GM18870 (cell line): Measurements from ENCODE around the gene MTR.

Experiments used
- ATAC-seq: cut with Tn5 transposase; IDR thresholded peaks from one replicate; pipeline ENCODE4 v1.9.1; 2021; ENCODE audit warnings: moderate library complexity; ENCODE audit not compliant: unreplicated experiment

The MTR gene

GRCh38 chr1:236948996-236949395 lies 153.9 kb downstream of the MTR start:
- ATAC-seq: no peak

- no peak for ATAC-seq
Measured at GRCh38 chr1:236950365-236950764, 155.3 kb downstream of the MTR start.

GRCh38 chr1:236951672-236952071 lies 156.6 kb downstream of the MTR start:
- ATAC-seq: no peak

DNA sequence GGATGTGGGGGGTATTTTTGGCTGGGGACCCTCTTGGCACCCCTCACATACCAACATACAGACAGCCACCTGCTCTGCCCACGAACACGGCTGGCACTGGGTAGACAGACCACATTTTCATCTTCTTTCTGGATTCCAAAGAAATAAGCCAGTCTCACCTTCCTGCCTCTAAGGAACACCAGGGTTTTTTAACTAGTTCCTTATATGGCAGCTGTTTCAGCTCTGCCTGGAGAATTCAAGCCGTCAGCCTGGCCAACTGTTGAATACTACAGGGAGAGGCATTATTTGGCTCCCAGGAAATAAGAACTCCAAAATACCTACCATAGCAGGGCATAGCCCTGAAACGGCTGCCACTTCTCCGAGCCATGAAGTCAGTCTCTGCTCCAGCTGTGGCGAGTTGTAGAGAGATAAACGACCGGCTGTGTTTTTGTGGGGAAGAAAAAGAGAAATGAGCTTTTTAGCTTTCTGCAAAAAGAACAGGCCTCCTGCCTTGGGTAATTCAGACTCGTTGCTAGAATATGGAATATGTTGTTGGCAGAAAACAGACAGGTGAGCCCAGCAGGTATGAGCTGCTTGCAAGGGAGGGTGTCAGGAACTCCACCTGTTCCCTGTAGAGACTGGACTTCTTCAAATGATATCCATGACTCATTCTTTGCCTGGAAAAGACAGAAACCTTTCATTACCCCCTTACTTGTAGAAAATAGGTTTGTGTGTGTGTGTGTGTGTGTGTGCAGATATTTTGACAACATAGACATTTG lies 157.3 kb downstream of the MTR start:
- no peak for ATAC-seq

DNA sequence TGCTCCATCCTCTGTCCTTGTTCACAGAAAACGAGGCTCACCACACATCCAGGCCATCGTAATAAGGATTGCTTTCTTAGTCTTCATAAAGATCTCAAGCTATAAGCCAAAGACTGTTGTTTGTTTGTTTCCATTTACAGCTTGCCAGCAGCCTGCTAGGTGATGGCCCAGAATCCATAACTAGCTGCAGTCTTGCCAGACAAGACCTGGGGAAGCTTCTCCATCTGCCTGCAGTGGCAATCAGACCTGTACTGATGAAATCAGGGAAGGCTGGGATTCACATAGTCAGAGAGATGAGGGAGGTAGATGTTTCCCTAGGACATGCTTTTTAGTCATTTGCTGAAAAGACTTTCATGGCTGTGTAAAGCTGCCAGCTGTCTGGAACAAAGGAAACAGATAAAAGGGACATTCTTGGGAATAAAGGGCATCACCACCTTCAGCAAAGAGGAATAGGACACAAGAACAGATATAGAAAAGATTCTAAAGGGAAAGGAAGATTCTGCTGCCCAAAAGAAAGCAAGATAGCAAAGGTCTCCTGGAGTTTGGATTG lies 158.1 kb downstream of the MTR start:
- ATAC-seq: no peak
